GM10266 (cell line): ENCODE measurements around the gene NAA20.
"Not testable (repeated sequence)": the region's sequence is repeated elsewhere in the genome, so short reads cannot be mapped to it uniquely, and the experiment has no call there.

ENCODE experiments used
- DNase-seq: peaks from one replicate; pipeline ENCODE4 v3.0.0; 2012; ENCODE audit errors: extremely low spot score
- TF ChIP-seq, protein P1 (sequence below): IDR thresholded peaks from 2 replicates; pipeline ENCODE4 v1.5.1; 2012; ENCODE audit warnings: mild to moderate bottlenecking, low read depth; ENCODE audit not compliant: control insufficient read depth, insufficient read depth; ENCODE audit errors: missing control alignments

Gene NAA20

DNA sequence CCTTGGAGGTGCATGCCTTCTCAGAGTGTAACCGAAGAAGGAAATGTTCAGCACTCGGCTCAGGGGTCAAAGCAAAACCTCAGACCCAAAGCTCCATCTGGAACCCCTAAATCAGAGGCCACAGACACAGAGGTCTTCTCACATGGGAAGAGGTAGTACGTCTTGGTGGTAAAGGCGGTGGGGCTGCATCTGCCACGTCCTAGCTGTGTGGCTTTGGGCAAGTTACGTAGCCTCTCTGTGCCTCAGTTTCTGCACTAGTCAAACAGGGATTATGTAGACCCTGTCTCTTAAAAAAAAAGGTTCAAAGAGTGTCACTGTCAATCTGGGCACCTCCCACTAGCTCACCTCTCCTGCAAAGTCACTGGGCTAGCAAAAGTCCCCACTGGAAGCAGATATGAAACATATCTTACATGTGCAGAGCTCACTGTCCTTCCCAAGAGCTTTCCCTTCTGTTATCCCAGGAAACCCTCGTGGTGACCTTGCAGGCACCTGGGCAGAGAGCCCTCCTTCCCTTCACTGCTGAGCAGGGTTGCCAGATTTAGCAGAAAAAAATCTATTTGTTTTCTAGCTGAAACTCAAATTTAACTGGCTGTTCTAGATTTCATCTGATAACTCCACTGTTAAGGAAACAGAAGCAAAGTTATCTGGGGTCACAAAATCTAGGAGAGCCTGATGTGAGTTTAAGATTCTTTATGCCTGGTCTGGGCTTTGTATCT, 18.0 kb upstream of the NAA20 start:
- DNase-seq: no peak
- TF ChIP-seq, protein P1, sequence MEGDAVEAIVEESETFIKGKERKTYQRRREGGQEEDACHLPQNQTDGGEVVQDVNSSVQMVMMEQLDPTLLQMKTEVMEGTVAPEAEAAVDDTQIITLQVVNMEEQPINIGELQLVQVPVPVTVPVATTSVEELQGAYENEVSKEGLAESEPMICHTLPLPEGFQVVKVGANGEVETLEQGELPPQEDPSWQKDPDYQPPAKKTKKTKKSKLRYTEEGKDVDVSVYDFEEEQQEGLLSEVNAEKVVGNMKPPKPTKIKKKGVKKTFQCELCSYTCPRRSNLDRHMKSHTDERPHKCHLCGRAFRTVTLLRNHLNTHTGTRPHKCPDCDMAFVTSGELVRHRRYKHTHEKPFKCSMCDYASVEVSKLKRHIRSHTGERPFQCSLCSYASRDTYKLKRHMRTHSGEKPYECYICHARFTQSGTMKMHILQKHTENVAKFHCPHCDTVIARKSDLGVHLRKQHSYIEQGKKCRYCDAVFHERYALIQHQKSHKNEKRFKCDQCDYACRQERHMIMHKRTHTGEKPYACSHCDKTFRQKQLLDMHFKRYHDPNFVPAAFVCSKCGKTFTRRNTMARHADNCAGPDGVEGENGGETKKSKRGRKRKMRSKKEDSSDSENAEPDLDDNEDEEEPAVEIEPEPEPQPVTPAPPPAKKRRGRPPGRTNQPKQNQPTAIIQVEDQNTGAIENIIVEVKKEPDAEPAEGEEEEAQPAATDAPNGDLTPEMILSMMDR: no peak

DNA sequence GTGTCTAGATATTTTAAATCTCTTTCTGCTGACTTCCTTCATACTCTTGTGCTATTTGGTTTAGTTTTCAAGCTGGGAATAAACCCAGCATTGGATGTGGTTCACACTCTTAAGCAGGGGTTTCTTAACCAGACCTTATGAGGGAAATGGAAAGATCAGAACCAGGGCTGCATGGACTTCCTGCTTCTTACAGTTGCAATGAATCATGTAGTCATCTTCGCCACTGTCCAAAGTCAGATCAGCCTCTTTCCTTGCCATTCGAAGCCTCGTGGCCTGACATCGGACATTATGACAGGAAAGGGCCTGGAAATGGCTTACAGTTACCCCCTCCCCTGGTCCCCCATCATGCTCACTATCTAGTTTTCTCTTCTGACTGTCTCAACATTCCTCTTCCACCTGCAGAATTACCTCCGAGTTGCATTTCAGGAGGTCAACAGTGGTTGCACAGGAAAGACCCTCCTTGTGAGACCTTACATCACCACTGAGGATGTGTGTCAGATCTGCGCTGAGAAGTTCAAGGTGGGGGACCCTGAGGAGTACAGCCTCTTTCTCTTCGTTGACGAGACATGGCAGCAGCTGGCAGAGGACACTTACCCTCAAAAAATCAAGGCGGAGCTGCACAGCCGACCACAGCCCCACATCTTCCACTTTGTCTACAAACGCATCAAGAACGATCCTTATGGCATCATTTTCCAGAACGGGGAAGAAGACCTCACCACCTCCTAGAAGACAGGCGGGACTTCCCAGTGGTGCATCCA, 16.8 kb upstream of the NAA20 start:
- DNase-seq: no peak
- TF ChIP-seq, protein P1: no peak

DNA sequence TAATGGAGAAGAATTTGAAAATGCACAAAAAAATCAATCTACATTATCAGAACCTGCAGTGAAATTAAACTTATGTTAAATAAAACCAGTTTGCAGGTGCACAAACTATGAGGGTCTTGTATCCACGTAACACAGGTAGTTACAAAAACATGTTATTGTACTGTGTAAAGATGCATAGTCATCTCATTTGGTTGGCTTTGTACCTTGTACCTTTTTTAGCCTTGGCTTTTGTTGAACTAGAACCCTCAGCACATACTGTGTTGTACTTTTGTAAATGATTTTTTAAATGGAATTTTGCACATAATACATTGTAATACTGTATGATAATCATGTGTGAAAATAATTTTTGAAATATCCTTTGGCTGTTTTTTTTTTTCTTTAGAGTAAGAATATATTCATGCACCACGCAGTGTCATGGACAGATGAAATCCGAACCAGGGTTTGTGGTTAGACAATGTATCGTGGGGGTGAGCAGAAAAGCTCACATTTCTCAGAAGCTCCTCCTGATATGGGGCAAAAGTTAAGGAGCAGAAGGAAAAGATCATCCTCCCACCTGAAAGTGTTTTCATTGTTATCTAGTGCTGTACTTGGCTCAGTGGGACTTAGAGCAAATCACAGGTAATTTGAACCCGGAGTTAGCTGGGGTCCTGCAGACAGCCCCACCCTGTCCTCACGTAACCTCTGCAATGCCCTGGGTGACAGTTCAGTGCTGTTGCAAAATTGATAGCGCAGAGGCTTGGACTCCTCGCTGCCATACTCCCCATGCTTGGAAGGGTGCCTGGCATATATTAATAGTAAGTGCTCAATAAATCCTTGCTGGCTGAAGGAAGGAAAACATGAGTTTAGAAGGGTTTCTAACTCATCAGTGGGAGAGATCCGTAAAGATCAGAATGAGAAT, 14.8 kb upstream of the NAA20 start:
- TF ChIP-seq, protein P1: no peak
- no peak for DNase-seq

DNA sequence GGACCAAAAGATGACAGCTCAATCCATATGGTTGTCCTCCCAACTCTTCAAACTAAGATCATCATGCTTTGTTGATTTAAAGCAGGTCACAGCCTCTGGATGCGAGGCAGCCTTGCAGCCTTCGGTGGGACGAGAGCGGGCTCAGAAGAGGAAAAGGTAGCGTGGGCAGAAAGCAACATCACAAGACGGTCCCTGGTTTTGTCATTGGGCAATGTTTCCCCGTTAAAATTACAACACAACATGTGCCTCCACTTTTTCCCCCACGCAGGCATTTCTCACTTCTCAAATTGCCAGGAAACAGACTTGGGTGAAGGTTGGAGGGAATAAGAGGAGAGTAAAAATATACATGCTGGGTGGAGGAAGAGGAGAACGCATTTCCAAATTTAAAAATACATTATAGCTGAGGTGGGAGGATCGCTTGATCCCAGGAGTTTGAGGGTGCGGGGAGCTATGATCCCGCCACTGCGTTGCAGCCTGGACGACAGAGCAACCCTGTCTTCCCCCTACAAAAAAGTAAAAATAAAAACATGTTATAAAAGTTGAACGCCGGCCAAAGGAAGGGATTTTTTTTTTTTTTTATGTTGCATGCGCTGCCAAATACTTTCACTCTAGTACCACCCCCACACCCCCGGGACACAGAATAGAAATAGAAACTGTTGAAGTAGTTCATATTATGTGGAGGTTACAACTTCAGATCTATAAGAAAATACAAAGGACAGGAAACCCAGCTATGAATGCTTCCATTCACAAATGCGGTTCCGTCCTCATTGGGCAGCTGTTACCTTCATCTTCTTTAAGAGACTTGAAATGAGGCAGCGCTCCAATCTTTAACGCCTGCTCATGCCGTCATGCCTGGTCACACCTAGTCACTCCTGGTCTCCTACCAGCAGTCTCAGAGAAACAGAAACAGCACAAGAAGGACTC, 13.9 kb upstream of the NAA20 start:
- peak; percentile 40 for DNase-seq
- TF ChIP-seq, protein P1: no peak

DNA sequence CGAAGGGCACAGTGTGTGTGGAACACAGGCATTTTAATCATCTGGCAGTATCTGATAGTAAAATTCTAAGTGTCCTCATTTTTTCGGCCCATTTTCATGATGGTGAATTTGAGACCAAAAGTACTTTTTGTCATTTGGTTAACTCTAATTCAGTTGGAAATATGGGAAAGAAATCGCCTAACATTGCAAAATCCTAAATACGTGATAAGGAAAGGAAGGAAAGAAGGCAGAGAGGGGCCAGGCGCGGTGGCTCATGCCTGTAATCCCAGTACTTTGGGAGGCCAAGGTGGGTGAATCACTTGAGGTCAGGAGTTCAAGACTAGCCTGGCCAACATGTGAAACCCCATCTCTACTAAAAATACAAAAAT, 13.2 kb upstream of the NAA20 start:
- DNase-seq: not testable (repeated sequence)

DNA sequence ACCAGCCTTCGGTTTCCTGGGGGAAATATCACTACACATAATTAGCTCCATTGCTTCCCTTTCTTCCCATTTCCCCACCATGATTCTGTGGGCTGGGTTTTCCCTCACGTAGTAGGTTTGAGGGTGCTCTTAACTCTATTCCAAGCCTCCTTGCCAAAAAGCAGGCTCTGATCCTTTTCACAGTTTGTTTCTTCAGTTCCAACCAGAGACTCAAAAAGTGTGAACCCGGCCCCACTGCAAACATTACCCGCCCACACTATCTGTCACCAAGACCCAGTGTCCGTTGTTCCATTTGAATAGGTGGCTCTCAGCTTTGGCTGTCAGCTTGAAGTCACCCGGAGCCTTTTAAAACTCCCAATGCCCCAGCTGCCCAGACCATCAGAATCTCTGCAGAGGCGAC, 11.8 kb upstream of the NAA20 start:
- no peak for DNase-seq
- TF ChIP-seq, protein P1: no peak
